ENCODE measurements around the gene CHKA. TPM values are rescaled to one million over a fixed set of nuclear protein-coding genes. Genes with fewer than 3 reads are reported as not detected.

Gene CHKA
- polyA plus RNA-seq, 1 of the 3 experiments (the other 2 are of a cell fraction): 12.3 TPM

DNA sequence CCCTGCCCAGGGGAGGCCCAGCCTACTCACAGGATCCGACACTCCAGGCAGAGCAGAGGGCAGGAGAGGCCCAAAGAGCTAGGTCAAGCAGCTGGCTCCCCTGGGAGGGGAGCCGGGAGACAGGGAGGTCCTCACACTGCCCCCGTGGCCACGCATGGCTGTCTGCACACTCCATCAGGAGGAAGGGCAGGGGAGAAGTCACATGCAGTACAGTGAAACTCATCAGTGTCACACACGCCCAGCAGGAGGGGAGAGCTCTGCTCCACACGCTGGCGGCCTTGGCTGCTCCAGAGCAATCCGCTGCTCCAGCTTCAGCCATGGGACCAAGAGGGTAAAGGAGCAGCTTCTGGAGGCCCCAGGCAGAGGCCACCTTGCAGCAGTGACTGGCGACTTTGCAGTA is 68.1 kb downstream of the CHKA start:
- H3K9ac ChIP-seq: no peak overlapping the region
- peaks cover 0 to 10% of the 10 kb centered on the region in 2 experiments; a peak in 1 of 4 replicates for H3K4me1 ChIP-seq (ENCODE audit: control insufficient read depth in 1 of 2, insufficient read depth in 2 of 2, low read depth in 1 of 2, low read length in 1 of 2)
- CTCF ChIA-PET: interaction anchor here (0.8 kb wide), 1 partner anchor 16 kb away, joined by 3 read pairs; no protein-coding TSS in a partner anchor
- H3K9me2 ChIP-seq: no peaks in the 10 kb centered on the region
- H3K36me3 ChIP-seq (replicated peaks in 1 of 2; ENCODE audit: control insufficient read depth in 1 of 2, insufficient read depth in 2 of 2, low read length in 1 of 2): peaks cover 0 to 8% of the 10 kb centered on the region in 2 experiments
- WGBS (ENCODE audit: low lambda C conversion rate): 96% methylated on average over 3 of the region's 9 CpGs
- H3K9me3 ChIP-seq: no peaks in the 10 kb centered on the region
- no peaks in the 10 kb centered on the region for H3K27me3 ChIP-seq (ENCODE audit: insufficient read depth)
- H3K79me2 ChIP-seq (ENCODE audit: insufficient read depth): no peaks in the 10 kb centered on the region
- no peak overlapping the region for H3K27ac ChIP-seq (ENCODE audit: low read depth in 2 of 2, low read length in 1 of 2)
- H3F3A ChIP-seq (replicated peaks; ENCODE audit: insufficient read depth): no peaks in the 10 kb centered on the region
- DNase-seq: no peak
- H4K20me1 ChIP-seq (ENCODE audit: insufficient read depth): no peaks in the 10 kb centered on the region
- H3K4me3 ChIP-seq (ENCODE audit: low read depth in 2 of 2, low read length in 1 of 2): no peak overlapping the region
- H2AFZ ChIP-seq (ENCODE audit: low read depth): no peak overlapping the region
- POLR2A ChIA-PET: interaction anchor here (1.1 kb wide), 1 partner anchor 8 kb away, joined by 3 read pairs; no protein-coding TSS in a partner anchor
- TF ChIP-seq CHD2 (IDR thresholded peaks at IDR 0.05; ENCODE audit: low read length, partially characterized antibody): no peak
- TF ChIP-seq, protein P1, sequence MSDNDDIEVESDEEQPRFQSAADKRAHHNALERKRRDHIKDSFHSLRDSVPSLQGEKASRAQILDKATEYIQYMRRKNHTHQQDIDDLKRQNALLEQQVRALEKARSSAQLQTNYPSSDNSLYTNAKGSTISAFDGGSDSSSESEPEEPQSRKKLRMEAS (IDR thresholded peaks at IDR 0.05; ENCODE audit: low read depth): no peak
- no peak for TF ChIP-seq TEAD4 (IDR thresholded peaks at IDR 0.05; ENCODE audit: borderline replicate concordance, insufficient read depth)
- TF ChIP-seq RAD21 (IDR thresholded peaks at IDR 0.05; ENCODE audit: low read length): no peak
- no peak for TF ChIP-seq GATA2 (CRISPR knock-in tag; IDR thresholded peaks at IDR 0.05)
- TF ChIP-seq, protein P2, sequence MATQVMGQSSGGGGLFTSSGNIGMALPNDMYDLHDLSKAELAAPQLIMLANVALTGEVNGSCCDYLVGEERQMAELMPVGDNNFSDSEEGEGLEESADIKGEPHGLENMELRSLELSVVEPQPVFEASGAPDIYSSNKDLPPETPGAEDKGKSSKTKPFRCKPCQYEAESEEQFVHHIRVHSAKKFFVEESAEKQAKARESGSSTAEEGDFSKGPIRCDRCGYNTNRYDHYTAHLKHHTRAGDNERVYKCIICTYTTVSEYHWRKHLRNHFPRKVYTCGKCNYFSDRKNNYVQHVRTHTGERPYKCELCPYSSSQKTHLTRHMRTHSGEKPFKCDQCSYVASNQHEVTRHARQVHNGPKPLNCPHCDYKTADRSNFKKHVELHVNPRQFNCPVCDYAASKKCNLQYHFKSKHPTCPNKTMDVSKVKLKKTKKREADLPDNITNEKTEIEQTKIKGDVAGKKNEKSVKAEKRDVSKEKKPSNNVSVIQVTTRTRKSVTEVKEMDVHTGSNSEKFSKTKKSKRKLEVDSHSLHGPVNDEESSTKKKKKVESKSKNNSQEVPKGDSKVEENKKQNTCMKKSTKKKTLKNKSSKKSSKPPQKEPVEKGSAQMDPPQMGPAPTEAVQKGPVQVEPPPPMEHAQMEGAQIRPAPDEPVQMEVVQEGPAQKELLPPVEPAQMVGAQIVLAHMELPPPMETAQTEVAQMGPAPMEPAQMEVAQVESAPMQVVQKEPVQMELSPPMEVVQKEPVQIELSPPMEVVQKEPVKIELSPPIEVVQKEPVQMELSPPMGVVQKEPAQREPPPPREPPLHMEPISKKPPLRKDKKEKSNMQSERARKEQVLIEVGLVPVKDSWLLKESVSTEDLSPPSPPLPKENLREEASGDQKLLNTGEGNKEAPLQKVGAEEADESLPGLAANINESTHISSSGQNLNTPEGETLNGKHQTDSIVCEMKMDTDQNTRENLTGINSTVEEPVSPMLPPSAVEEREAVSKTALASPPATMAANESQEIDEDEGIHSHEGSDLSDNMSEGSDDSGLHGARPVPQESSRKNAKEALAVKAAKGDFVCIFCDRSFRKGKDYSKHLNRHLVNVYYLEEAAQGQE (IDR thresholded peaks at IDR 0.05; ENCODE audit: low read depth, low read length): no peak
- TF ChIP-seq JUND (IDR thresholded peaks at IDR 0.05): no peak
- TF ChIP-seq, protein P3, sequence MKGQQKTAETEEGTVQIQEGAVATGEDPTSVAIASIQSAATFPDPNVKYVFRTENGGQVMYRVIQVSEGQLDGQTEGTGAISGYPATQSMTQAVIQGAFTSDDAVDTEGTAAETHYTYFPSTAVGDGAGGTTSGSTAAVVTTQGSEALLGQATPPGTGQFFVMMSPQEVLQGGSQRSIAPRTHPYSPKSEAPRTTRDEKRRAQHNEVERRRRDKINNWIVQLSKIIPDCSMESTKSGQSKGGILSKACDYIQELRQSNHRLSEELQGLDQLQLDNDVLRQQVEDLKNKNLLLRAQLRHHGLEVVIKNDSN (IDR thresholded peaks at IDR 0.05; ENCODE audit: borderline replicate concordance, low read depth): no peak
- no peak for TF ChIP-seq SIN3A (IDR thresholded peaks at IDR 0.05; ENCODE audit: borderline replicate concordance, low read depth, low read length)
- no peak for TF ChIP-seq FOXJ3 (CRISPR knock-in tag; IDR thresholded peaks at IDR 0.05)
- no peak for TF ChIP-seq MEF2A (IDR thresholded peaks at IDR 0.05; ENCODE audit: borderline replicate concordance, low read depth)
- TF ChIP-seq RCOR1 (IDR thresholded peaks at IDR 0.05; ENCODE audit: low read length): no peak
- H3K4me2 ChIP-seq: no peak overlapping the region

All from SK-N-SH (cell line).